Stimulated activated CD8-positive, alpha-beta memory T cell treated with anti-CD3 and anti-CD28 coated beads, Interleukin-7, amount 100 ng/mL, for 48 hours (primary cell): Measurements from ENCODE around the gene FAT1.

ENCODE experiments used
- DNase-seq, 2 donors: peaks; one replicate each; pipeline ENCODE4 v3.0.0-alpha.2; 2020; ENCODE audit warnings: low read depth in 1 of 2; ENCODE audit errors: extremely low read depth in 1 of 2

FAT1 gene

DNA sequence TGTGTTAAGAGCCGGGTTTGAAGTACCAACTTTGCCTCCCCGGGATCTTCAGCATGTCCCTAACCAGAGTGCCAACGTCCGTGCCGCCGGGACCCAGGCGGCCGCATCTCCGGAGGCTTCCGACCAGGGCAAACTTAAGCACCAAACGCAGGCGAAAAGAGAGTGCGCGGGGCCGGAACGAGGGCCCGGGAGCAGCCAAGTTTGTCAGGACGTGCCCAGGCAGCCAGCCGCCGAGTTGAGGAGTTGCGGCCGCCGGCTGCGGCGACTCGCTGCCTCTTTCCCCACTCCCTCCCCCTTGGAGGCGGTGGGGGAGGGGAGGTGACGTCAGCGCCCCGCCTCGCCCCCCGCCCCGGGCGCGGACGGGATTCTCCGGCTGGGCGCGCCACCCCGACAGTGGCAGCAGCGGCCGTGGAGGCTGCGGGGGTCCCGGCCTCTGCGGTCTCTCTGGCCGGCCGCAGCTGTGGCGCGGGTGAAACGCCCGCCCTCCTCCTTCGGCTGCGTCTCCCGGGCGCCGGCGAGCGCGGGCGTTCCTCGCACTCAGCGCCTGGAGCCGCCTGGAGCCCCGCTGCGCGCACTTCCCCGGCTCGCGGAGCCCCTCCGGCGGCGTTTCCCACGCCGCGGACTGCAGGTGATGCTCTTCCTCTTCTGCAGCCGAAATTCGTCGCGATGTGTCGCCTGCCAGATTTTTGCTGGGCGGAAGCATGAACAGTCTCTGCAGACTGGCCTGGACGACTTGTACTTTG is 2.9 kb upstream of the FAT1 start:
- no peak for DNase-seq

DNA sequence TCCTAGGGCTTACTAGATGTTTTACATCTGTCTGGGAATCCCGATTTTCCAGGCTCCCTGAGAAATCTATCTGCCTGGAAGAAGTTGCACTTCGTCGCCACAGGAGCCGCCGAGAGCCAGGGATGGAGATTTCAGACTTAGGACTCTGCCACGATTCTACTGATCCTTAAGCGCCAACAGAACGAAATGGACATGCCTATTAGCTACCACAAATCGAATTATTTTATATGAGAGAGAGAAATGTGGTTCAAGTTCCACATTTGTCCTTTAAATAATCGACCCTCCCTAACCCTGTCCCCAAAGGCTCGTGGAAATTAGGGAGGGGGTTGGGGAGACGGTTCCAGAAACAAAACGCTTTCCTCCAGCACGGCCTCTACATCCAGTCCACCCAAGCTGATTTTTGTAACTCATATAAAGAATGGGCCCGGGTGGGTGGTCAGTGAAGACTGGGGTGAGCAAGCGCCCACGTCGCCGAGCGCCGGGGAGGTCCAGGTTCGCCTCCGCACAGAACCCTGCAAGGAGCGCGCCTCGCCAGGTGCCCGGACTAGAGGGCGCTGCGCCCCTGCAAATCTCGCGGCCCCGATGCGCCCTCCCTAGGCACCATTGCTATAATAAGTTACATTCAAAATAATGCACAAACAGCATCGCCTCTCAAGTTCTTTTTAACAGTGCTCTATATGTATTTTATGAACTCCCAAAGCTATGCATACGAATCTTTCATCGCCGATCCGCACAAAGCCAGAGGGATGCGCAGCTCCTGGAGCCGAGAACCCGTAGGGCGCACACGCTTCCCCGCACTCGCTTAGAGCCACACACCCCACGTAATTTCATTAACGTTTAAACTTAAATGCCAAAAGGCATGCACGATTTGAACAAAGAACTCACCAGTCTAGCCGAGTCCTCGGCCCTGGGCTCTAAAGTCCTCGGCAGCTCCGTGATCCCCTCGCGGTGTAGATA is 2.1 kb upstream of the FAT1 start:
- no peak for DNase-seq

DNA sequence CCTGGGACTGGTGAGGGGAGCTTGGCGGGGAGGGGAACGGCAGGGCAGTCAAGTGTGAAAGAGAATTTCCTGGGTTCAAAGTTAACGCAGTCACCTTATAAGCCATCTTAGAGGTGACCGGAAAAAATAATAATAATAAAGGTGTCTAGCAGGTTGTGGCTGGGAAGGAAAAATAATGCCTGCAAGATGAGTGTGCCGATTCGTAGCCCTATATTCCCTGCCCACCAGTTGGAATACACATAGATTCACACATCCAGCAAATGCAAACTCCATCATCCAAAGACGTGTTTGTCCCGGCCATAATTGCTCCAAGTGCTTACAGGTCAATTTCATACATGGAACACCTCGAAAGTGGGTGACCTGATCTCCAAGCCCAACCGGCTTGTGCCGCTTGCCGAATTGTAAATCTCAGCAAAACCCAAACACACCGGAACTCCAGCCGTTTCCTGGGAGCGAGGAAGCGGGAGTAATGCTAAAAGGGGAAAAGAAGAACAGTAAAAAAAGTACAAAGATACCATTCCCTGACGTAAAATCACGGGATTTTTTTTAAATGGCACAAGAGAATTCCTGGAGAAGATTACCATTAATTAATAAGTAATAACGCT is 1.3 kb upstream of the FAT1 start:
- DNase-seq, result no peak

DNA sequence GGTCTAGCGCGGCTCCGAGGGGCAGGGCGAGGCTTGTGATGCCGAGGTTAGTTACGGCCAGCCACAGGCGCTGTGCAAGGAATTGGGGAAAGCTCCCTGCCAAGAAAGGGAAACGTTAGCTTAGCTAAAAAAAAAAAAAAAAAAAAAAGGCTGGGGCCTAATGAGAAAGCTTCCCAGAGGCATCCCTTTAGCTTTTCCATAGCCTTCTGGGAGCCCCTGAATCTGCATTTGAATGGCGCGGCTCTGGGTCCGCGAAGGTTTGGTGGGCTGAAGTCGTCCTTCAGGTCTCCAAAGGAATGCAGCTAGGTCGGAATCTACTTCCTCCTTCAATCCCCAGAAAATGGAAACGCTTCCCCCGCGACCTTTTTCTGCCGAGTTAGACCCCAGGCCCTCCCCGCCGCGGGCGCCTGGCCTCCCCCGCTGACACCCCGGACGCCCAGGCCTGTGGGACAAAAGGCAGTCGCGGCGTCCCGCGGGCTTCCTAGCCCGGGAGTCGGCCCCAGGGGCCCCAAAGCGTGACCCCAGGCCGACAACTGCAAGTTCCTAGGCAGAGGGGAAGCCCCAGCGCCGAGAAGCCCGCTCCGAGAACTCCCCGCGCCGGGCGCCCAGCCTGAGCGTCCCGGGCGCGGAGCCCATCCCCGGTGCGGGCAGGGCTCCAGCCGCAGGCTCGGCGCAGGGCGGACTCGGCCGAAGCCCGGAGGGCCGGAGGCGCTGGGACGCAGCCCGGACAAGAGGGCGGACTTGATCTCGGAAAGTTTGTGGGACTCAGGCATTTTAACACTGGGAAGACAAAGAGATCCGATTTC is 605 bp upstream of the FAT1 start:
- no peak for DNase-seq

DNA sequence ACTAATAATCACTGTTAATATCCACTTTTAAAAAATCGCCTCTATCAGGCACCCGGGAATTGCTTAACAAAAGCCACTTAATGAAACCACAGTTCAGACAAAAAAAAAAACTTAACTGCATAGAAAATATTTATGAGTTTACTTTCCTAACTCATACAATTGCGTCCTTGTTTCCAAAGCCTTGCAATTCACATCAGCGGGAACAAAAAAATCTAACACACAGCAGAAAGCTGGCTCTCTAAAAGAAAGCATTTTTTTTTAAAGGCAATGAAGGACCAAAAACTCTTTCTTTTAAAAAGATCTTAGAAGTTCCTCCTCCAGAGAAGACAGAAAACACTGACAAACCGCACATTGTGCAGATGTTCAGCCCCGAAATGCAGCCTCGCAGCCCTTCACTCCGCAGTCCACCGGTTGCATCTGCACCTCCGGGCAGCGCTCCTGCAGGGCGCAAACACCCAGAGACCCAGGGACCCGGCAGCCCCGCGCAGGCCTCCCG is 812 bp downstream of the FAT1 start:
- no peak for DNase-seq

DNA sequence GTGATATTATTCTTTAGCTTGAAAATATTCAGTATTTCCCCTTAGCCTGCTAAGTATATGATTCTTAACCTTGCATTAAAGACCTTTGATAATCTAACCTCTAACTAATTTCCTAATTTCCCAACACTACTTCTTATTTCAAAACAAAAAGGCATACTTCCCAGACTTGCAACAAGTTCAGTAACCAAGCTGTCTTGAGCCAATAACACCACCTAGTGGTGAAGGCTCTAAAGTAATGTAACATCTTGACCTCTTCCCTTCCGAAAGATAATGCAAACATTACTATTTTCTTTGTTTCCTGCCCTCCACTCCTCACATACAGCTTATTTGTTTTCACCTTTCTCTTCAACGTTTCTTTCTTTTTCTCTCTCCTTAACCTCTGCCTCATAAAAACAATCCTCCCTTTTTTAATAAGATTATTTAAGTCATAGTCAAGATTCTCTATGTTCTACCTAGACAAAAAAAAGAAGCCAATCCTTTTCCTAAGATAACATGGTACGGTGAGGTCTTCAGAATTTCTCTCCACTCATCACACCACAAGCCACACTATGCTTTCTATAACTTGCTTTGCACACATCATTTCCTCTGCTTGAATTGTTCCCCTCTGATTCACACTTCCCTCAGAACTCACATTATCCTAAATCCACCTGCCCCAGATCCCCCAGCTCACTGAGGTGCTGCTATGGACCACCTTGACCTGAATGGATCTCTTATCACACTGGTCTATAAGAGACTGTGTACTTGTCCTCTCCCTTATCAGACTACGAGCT is 3.5 kb downstream of the FAT1 start:
- DNase-seq, result no peak

DNA sequence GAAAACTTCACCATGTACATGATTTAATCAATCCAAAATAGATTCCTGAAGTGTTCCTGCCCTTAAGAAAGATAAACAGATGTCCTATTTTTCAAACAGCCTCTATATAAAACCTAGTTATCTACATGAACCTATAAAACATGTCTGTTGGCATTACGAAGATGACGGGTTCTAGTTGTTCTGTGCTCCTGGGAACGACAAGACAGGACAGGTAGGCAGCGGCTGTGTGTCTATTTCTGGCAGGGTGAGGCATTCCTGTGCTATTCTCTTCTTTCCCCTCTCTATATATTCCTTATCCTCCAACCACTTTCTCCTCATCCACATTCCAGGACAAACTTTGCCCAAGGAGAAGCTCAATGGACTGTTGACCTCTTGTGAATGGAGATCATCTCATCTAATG is 6.1 kb downstream of the FAT1 start:
- DNase-seq, result no peak

DNA sequence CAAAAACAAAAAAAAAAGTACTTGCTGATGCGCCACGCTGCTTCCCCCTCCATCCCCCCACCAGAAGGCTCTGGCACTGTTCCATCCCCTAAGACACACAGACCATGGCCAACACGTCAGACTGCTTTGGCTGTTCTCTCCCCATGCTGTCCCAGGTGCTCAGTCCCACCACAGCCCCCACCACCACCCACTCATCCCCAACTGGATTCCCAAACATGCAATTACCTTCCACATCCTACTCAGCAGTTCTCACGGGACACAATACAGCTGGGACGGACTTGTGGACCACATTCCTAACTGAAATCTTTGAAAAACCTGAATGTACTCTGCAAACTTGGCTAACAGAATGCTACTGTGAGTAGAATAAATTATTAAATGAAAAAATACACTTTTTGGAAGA is 8.6 kb downstream of the FAT1 start:
- DNase-seq, result no peak

DNA sequence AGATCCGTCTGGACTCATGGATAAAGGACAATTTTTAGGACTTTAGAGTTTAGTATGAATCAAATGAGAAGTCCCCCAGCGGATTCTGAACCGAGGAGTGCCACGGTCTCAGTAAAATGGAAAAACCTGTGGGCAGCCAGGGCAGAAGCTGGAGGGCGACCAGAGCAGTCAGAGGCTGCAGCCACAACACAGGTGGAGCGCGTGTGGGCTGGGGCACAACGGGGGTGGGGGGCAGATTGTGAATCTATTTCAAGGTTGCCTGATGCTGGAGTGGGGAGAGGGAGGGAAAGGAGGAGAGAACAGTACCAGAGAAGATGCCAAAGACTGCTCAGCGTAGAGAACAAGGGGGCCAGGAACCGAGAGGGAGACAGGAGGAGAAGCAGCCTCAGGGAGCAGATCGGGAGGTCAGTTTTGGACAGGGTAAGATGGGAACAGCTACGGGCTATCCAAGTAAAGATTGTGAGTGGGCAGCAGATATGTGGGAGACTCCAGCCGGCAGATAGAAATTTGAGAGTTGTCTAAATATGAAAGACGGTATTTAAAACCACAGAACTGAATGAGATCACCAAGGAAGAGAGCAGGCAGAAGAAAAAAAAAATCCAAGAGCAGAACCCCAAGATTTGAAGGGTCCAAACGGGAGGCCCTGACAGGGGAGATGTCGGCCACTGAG is 9.5 kb downstream of the FAT1 start:
- no peak for DNase-seq

DNA sequence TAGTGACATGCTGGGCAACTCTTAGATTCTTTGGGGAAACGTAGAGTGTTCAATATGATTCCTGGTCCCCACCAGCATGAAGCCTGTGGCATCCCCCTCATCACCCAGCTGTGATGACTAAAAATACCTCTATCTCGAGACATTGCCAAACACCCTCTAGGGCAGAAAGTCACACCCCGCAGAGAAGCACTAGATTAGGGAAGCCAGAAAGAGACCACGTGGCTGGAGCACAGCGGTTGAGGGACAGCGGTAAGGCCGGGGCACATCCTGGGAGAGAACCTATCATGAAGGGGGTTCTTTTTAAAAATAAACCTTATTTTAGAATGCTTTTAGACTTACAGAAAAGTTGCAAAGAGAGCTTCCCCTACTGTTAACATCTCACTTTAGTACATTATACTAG is 11.0 kb downstream of the FAT1 start:
- no peak for DNase-seq

DNA sequence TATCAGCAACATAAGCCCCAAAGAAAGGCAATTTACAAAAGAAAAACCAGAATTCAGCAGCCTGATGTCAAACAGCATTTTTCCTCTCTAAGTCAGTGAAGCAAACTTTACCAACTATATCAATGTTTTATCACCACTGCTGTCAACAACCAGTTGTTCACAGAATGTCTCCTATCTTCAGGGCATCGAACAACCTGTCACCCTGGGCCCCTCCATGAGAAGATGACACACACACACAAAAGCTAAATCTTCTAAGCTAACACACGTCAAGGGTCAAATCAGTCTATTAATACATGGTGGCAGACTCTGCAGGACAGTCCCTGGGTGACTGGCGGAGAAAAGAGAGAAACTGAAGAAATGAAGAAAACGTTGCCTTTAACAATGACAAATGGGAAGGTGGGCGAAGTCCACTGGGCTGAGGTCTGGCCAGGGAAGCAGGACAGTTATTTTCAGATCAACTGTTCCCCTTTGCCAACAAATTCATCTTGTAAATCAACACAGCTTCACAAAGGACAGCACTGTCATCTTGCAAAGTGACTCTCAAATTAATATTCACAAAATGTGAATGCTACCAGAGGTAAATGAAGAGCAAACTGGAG is 13.0 kb downstream of the FAT1 start:
- no peak for DNase-seq

DNA sequence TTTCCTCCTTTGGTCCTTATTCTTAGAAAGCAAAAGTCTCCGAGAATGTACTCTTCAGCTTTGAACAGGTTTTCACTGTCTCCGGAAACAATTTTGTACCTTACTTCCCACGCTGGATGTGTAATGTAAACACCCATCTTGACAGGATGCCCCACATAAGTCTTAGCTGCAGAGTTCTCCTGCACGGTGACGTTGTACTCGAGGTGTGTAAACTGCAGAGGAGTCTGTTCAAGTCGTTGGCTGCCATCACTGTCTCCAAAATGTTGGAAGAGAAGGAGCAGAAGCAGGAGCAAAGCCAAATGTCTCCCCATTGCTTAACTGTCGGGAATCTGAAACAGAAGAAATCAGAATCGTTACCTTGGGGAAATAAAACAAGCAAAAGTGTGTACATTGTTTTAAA is 14.1 kb downstream of the FAT1 start:
- DNase-seq, result no peak

DNA sequence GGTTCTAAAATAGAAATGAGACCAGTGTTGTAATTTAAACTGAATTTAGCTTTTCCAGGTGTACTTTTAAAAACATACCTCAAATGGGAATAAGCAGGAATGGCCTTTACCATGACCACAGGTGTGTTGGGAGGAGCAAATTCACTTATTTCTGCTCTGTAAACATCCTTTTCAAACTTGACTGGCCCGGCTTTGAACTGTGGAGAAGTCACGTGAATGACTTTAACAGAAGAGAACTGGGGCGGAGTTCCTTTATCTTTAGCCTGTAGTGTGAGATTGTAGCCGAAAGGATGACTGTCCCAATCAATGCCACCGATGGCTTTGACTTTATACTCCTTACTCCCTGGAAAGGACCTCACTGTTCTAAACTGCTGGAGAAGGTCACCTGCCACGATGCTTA is 15.1 kb downstream of the FAT1 start:
- DNase-seq, result no peak

DNA sequence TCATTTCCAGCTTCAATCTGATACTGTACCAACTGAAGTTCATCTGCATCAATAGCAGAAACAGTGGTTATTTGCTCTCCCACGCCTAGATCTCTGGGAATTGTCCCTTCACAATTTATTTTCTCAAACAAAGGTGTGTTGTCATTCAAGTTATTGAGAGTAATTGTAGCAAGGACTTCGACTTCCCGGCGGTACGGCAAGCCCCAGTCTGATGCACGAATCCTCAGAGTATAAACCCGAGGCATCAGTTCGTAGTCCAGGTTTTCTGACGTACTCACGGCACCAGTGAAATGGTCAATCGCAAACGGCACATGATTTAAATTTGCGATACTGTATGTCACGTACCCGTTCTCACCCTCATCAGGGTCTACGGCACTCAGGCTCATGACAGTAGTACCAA is 15.7 kb downstream of the FAT1 start:
- DNase-seq, result no peak

DNA sequence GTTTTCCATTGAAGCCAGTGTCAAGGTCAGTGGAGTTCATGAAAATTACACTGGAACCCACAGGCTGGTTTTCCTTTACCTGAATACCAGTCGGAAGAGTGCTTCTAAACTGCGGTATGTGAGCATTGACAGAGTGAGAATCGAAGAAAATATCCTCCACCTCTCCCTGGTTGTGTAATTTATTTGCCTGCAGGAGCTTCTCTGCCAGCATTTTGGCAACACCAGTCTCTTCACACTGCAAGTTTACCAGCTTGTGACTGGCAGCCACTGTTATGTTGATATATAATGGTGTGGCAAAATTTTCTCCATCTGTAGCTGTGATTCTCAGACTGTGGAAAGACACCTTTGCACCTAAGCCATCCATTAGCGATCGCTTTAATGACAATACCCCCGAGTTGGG is 16.1 kb downstream of the FAT1 start:
- DNase-seq, result no peak

DNA sequence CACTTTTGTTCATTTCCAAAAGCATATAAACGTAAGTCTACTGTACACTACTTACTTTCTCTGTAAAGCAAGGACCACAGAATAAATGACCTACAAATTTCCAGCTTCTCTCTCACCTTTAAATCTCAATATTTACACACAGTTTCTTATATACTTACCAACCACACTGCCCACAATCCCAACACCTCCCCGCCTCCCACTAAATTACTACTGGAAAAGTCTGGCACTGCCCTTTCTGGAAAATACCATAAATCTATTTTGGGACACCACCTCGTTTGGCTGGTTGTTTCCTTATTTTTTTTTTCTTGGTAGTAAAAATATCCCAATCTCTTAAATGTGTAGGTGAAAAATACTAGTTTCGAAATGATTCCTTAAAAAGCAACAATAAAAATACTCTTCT is 19.6 kb downstream of the FAT1 start:
- no peak for DNase-seq

DNA sequence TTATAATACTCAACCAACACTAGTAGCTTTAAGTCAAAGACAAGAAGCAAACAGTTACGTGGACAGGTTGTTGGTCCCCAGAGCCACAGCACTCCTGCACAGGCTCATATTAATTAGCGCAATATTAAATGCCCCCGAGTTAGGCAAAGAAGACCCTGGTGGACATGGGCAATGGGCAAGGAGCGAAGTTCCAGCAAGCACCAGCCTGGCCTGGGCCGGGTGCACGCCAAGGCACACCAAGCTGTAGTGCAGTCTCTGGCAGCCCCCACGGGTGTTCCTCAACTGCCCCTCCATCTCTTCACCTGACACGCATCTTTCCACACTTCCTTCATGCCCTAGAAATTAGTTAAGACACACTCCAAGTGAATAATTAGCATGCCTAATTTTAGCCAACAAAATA is 20.1 kb downstream of the FAT1 start:
- no peak for DNase-seq

DNA sequence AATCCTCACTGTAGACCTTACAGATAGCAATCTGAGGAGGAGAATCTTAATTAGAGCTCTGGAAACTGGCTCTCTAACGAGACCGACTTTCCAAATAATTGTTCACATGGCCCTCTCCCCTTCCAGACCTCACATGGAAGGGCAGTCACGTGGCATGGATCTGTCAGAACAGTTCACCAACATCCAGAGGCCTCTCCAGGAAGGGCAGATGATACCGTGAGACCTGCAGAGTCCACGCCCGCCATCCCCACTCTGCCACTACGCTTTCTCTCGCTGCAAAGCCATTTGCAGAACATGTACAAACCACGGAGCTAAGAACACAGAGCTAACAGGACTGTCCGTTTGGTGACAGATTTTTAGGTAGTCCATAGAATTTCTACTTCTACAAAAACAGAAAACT is 20.7 kb downstream of the FAT1 start:
- DNase-seq, result no peak

DNA sequence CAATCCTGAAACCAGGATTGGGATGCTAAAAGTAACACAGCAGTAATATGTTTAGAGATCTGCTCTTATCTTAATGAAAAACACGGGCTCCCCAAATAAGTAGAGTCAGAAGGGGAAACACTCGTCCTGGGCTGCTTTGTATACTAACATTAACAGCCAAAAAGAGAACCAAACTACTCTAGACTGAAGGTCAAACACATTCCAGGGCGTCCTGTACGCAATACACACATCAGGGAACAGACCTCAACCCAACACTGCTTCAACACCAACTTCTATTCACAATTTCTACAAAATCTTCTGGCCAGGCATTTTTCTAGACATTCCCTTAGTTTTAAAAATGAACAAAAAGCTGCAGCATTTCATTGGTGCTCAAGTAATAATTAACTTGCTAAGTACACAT is 21.4 kb downstream of the FAT1 start:
- no peak for DNase-seq
